Measurements from ENCODE around the gene PEX6.

- TF ChIP-seq CTCF (IDR thresholded peaks at IDR 0.05 in 8 of 11, conservative IDR thresholded peaks at IDR 0.05 in 3 of 11) (no peak), POLR2A (IDR thresholded peaks at IDR 0.05) (no peak), POLR2AphosphoS5 (IDR thresholded peaks at IDR 0.05) (no peak)
Measured at GRCh38 chr6:43020847-43021246, 41.9 kb upstream of the PEX6 start.
